SK-N-SH treated with all-trans-retinoic acid at 6 μM for 48 hours (cell line): ENCODE results near the gene CACNA2D4.

ENCODE experiments used
- CSDC2 ChIP-seq: fragments of 250-450 bp; sonication (Bioruptor Pico); IDR thresholded peaks from 2 replicates; pipeline ENCODE4 v1.5.0; 2020; ENCODE audit warnings: mild to moderate bottlenecking, moderate library complexity
- TCF4 ChIP-seq: fragments of 250-450 bp; sonication (Bioruptor Pico); IDR thresholded peaks from 2 replicates; pipeline ENCODE4 v1.8.0; 2021; ENCODE audit warnings: mild to moderate bottlenecking, moderate library complexity, borderline replicate concordance
- ZNF70 ChIP-seq: fragments of 450-650 bp; formaldehyde crosslinking; IDR thresholded peaks from 2 replicates; pipeline ENCODE4 v1.5.0; 2020; ENCODE audit warnings: mild to moderate bottlenecking, moderate library complexity
- TF ChIP-seq, protein P1 (sequence below): fragments of 250-450 bp; sonication (Bioruptor Pico); IDR thresholded peaks from 2 replicates; pipeline ENCODE4 v1.8.0; 2020; ENCODE audit warnings: mild to moderate bottlenecking, moderate library complexity, borderline replicate concordance

DNA sequence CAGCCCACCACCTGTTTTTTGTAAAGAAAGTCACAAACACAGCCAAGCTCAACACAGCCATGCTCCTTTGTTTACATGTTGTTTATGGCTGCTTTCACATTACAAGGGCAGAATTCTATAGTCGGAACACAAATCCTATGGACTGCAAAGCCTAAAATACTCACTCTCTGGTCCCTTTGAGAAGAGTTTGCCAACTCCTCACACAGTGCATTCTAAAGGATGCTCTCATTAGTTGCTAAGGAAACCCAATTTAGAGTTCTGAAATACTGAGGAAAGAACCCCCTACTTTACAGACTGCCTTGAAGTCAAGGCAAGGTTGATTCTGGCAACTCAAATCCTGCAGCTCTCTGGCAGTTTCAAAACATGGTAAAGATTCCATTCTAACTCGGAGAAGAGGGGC is 47.5 kb upstream of the CACNA2D4 start:
- TF ChIP-seq CSDC2 (no peak), TCF4 (CRISPR knock-in tag) (no peak), ZNF70 (no peak)
- TF ChIP-seq, protein P1, sequence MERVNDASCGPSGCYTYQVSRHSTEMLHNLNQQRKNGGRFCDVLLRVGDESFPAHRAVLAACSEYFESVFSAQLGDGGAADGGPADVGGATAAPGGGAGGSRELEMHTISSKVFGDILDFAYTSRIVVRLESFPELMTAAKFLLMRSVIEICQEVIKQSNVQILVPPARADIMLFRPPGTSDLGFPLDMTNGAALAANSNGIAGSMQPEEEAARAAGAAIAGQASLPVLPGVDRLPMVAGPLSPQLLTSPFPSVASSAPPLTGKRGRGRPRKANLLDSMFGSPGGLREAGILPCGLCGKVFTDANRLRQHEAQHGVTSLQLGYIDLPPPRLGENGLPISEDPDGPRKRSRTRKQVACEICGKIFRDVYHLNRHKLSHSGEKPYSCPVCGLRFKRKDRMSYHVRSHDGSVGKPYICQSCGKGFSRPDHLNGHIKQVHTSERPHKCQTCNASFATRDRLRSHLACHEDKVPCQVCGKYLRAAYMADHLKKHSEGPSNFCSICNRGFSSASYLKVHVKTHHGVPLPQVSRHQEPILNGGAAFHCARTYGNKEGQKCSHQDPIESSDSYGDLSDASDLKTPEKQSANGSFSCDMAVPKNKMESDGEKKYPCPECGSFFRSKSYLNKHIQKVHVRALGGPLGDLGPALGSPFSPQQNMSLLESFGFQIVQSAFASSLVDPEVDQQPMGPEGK (CRISPR knock-in tag): no peak
